Left cardiac atrium (tissue), 4 donors: ENCODE measurements around the gene ARHGAP26. TPM values are rescaled to one million over a fixed set of nuclear protein-coding genes. Genes with fewer than 3 reads are reported as not detected.
A peak's percentile ranks its signal among the peaks of the same experiment; 100 is the strongest.

ENCODE experiments used
- ATAC-seq, 2 donors: fragments of 200-7000 bp; cut with Tn5 transposase; one replicate each; pipeline ENCODE4 v1.9.1; 2020; ENCODE audit warnings: mild to moderate bottlenecking in 2 of 2, moderate library complexity in 2 of 2
- DNase-seq: peaks from one replicate; pipeline ENCODE4 v3.0.0-alpha.2; 2020
- intact Hi-C, 2 donors: fragments of 100-400 bp; cut with DNase I; formaldehyde crosslinking; loops; one replicate each; pipeline versions ENCODE4 v1.14.1 to v1.15.1; 2022 to 2023
- total RNA-seq, 2 donors: library from RNA; stranded (reverse); fragmentation: NEBNext Ultra II Directional; extraction: Animal tissue kit (Norgen Biotek cat#: 25700); gene quantifications; one replicate each; pipeline ENCODE4 v1.2.1, GENCODE V29; 2021
- donor health status: DM: no; HTN: yes; CAD: no.
- donor health status: DM: no; HTN: yes; CAD: no; lungs with severe emphysema.
- donor health status: DM: yes; HTN: yes; CAD: no.
- donor health status: Dilated cardiomyopathy.

The ARHGAP26 gene
- total RNA-seq, 2 donors from 2014 or later = 29.6 to 50.2 TPM

DNA sequence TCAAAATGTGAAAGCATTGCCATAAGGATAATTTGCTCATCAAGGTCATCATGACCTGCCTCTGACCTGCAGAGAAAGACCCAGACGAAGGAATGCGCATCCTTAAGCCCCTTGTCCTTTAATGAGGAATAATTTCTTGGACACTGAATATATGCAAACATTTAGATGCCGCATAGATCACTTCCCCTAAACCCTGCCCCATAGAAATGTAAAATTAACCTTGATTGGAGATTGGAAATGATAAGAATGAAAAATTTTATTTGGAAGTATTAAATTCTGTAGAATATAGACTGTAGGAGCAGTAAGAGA is 233.1 kb downstream of the ARHGAP26 start:
- DNase-seq = no peak

DNA sequence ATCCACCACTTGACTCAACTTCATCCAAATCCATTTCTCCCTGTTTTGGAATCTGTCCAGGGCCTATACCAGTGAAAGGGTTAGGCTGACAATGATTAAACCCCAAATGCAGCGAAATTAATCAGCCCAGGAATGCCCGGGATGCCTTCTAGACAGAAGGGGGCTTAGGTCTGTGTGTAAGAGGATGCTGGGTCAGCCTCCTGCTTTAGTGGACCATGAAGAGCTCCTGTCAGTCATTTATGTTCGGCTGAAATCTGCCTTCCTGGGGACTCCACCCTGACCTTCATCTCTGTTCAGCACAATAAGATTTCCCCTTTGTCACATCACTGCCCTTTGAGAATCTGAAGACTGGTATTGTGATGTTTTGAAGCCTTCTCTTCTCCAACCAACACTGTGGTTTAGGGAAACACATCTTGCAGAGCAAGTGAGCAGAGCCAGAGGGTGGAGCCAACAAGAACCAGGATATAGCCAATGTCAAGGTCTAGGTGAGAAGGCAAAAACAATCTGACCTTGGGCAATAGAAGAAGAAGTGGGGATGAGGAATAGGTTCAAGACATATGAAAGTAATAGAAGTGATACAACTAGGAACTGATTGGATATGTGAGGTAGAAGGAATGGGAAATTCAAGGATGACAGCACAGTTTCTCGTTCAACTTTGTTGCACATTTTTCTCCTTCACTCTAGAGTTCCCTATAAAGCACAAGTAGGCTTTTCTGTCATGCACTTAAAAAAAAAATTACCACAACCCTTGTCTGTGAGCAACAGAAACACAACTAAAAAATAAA is 234.4 kb downstream of the ARHGAP26 start:
- intact Hi-C loops = loop anchor here in 1 of 2 donors (10.0 kb wide), 1 partner anchor 820 kb away; no protein-coding TSS in a partner anchor
- no peak for ATAC-seq

More for the DNA sequence above, 233.1 kb downstream of the ARHGAP26 start:
- intact Hi-C loops = loop anchor here in 1 of 2 donors (2.0 to 10.0 kb wide), 2 partner anchors 398 to 822 kb away; no protein-coding TSS in a partner anchor
- ATAC-seq = no peak

DNA sequence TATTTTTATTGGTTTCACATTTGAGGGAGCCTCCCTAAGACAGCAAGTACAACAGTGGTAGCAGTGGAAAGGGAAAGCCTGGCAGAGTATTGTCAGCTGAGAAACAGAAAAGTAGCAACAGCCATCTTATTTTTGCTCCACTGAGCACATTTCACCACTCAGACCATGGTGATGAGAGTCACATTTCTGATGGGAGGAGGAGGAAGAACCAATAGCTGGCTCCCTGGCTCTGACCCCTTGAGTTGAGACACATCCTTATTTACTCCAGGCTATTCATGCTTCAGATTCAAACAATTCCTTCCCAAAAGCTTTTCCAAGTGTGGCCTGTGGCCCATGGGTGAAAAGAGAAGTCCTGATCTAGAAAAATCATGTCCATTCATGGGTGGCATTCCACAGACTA is 236.3 kb downstream of the ARHGAP26 start:
- intact Hi-C loops = loop anchor here in 1 of 2 donors (10.0 kb wide), 1 partner anchor 818 kb away; no protein-coding TSS in a partner anchor
- DNase-seq (no peak), ATAC-seq (peak in 1 of 2 donors; percentile 40)

More for the DNA sequence above, 234.4 kb downstream of the ARHGAP26 start:
- no peak for DNase-seq

DNA sequence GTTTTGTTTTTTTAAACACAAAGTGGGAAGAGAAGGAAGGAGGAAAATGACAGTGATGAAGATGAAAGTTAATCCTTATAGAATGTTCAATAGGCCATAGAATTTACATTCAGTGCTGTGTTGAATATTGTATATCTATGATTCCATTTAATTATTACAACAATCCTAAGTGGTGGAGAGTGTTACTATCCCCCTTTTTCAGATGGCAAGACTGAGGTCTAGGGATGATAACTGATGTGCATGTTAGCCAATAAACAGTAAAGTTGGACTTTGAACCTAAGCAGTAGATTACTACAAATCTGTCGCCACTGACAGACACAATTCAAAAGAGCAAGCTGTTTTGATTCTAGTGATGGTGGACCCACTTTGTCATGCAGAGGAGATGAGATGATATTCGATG is 237.9 kb downstream of the ARHGAP26 start:
- no peak for DNase-seq
- no peak for ATAC-seq
- intact Hi-C loops = loop anchor here in 1 of 2 donors (10.0 kb wide), 1 partner anchor 817 kb away; no protein-coding TSS in a partner anchor

DNA sequence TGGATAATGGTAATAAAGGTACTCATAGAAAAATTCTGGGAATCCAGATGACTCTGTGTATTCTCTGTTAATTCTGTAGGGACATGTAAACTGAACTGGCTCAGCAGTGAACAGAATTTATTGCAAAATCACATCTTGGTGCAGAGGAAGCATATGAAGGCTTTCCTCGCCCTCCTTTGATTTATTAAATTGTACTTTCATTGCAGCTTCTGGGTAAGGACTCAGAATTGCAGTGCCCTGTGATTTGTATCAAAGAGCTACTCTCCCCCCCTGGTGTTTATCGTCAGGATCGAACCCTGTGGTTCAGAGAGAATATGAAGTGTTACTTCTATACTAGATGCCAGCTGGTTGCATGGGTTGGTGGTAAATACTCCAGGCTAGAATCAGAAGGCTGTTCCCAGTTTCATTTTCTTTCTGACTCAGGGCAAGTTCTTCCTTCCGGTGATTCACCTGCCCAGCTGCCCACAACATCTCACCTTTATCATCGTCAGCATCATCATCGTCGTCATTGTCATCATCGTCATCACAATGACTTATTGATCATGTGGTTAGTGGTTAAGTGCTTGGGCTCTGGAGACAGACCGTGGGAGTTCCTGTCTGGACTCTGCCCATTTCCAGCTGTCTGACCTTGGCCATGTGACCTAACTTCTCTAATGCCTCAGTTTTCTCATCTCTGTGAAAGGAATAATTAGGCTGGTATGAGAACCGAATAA is 238.8 kb downstream of the ARHGAP26 start:
- intact Hi-C loops = loop anchor here in 1 of 2 donors (10.0 kb wide), 1 partner anchor 816 kb away; no protein-coding TSS in a partner anchor
- peak; percentile 25 to 68 for ATAC-seq
- no peak for DNase-seq

DNA sequence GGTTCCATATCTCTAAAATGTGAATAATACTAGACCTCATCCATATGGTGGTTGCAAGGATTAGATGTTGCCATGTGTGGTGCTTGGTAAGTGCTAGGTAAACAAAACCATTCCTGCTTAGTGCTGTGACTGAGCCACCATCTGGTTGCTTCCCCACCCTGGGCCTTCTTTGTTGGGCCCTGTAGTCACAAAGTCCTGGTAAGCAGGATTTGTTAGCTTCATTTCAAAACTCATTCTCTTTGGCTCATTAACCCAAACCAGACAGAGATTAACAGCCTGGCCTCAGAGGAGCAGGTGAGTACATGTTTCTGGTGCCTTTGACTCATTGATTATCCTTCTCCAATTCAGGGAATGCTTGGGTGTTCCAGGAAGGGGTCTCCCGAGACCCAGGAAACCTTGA is 240.2 kb downstream of the ARHGAP26 start:
- intact Hi-C loops = no loop called here
- DNase-seq (no peak), ATAC-seq (no peak)

DNA sequence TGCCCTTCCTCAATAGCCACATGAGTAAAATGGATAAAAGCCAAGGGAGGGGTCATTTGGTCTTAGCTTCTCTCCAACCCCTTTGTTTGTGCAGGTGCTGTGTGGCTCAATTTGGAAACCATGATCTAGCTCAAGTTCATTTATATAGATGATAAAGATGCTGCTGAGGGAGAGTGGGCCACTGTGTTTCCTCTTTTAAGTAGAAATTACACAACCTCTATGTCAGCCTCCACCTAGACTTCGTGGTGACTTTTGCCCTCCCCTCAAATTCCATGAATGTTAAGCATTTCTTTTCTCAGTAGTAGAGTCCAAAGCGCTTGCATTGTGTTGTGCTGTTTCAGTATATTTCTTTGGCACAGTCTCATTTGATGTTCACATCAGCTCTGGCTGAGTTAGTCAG is 241.4 kb downstream of the ARHGAP26 start:
- DNase-seq (no peak), ATAC-seq (no peak)
- intact Hi-C loops = no loop called here

DNA sequence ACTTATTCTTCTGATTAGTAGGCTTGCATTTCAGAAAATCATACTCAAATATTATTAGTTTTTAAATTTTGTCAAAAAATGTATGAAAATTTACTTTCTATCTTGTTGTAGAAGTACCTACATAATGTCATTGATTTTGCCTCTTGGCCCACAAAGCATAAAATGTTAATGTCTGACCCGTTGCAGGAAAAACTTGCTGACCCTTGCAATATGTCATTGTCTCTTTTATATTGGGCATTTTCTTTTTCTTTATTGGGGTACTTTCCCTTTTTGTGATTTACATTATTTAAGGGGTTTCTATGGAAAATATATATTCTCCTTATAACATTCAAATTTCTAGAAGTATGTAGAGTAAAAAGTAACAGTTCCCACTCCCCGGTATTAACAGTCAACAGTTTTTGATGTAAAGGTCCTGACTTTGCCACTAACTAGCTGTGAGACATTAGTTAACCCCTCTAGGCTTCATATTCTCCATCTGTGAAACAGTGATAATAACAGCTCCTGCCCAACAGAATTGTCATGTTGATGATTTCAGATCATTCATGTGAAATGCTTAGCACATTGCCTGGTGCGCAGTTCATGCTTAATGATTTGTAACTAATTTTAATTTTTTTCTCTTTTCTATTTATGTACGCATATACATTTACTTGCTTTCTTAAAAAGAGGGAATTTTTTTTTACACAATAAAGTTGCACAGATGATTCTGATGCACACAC is 243.2 kb downstream of the ARHGAP26 start:
- intact Hi-C loops = no loop called here
- ATAC-seq (no peak), DNase-seq (no peak)

DNA sequence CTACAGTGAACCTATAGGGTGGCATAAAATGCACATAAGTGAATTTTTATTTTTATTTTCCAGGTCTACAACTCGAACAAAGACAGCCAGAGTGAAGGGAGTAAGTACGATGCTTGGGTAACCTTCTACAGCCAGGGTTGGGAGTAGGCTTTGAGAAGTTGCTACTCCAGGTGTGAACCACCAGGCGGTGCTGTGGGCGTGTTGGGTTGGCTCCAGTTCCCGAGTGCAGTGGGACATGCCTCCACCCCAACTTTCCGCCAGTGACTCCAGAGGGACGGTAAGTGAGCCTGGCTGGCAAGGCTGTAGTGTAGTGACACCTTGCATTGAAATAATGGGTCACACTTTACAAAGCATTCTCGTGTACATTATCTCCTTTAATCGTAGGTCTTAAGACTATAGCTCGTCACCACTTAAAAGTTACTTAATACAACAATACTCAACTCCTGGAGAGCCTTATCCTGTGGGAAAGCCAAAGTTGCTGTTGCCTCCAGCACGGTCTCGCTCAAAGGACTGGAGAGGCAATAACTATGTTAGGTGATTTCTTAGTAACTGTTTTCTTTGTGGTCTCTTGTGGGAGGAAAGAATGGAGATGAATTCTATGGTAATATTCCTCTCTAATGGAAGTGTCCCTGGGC is 244.0 kb downstream of the ARHGAP26 start:
- intact Hi-C loops = no loop called here
- ATAC-seq (no peak), DNase-seq (no peak)

DNA sequence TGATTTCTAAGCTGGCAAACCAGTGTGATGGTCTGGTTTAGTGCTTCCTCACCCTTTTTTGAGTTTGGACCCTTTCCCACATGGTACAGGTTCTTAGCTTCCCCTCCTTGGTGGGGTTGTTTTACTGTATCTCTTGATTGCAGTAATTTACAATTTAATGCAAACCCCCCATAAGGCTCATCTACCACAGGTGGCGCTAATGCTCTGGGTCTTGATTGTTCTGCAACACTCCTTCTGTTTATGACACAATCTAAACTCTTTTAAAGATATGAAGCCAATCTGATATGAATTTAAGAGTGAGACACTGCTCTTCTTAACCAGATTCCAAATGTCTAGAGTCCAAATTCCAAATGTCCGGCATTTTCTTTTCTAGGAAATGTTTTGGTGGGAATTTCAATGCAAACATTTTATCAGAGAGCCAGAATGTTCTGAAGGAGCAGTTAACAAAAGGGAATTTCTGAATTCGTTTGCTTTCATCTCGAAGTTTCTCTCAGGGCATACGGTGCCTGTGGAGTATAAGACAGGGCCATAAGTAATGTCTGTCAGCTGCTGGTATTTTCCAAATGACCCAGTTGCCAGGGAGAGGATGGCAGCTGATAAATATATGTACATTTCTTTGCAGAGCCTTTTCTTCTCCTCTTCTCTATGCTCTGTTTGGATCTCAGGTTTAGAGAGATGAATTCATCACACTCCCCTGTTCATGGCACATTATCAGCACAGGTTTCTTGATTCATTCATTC is 246.8 kb downstream of the ARHGAP26 start:
- intact Hi-C loops = no loop called here
- ATAC-seq (no peak), DNase-seq (no peak)

DNA sequence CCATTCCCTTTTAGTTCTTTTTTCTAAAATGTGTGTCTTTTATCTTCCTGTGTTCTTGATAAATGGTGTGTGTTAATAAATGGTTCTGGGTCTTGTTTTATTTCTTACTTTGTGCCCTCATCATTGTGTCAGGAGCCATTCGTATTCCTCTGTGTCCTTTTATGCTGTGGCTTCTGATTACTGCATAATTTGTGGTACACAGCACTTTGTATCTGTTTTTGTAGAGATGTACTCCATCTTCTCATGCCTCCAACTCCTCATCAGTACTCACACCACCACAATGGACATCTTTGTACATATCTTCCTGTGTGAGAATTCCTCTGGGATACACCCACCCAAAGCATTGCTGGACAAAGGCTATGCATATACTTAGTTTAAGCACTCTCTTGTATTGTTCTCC is 247.4 kb downstream of the ARHGAP26 start:
- no peak for ATAC-seq
- DNase-seq = no peak
- intact Hi-C loops = no loop called here

DNA sequence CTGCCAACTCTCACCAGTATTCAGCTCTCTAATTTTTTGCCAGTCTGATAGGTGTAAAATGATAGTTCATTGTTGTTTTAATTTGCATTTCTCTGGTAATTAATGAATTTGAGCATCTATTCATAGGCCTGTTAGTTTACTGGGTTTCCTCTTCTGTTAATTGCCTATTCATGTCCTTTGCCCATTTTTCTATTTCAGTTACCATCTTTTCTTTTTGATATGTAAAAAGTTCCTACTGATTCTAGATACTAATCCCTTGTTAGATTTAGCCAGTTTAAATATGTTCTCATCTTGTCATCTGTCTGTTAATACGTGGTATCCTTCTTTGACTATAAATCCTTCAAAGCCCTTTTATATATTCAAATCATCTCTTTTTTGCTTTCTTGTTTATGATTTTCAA is 247.8 kb downstream of the ARHGAP26 start:
- no peak for DNase-seq
- intact Hi-C loops = no loop called here

DNA sequence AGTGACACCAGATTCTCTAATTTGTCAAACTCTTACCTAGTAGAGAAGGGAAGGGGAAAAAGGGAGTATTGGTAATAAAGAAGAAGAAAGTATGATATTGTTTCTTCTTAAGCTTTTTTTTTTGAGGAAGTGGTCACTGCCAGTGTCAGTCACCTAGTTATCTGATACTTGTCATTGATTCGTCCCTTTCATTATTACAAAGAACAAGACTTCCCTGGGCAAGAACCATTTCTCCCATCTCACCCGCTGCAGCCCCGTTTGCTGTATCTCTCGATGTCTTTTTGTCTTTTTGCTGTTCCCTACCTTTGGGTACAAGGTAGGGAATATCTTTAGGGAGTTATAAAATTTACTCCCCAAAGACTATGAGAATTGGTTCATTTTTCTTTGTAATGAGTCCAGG is 249.0 kb downstream of the ARHGAP26 start:
- DNase-seq (no peak), ATAC-seq (no peak)
- intact Hi-C loops = no loop called here

More for the DNA sequence above, 247.8 kb downstream of the ARHGAP26 start:
- no peak for ATAC-seq

DNA sequence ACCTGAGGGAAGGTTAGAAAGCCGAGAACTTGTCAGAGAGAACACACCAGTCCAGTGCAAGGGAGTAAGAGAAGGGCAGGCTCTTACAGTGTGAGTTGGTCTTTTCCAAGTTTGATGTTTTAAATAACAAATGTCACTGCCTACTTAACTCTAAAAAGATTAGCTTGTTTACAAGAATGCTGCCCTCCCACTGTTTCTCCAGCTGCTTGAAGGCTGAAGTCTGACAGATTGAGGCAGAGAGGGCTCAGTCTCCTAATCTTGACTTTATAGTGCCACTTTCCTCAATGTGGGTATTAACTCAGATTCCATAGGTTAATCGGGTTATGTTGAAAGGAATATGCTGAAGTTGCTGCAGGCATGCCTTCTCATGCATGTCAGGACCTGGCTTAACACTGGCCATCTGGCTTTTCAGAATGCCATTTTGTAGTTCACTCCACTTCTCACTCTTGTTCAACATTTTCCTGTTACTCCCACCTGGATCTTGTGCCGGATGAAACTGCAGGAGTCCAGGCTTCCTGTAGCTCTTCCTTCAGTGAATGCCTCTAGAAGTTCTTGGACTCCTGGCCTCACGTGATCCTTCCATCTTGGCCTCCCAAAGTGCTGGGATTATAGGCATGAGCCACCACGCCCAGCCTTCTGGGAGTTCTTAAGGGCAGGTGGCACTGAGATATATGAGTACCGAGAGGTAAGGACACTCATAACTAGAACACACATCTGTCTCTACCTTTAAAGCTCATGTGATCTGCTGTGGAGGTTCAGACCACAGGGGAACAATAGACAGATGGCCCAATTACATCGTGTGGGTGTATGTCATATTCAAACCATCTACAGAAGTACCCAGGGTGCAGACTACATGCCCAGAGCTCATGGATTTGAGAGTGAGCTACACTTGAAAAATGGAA is 249.7 kb downstream of the ARHGAP26 start:
- DNase-seq (no peak), ATAC-seq (no peak)
- intact Hi-C loops = no loop called here

DNA sequence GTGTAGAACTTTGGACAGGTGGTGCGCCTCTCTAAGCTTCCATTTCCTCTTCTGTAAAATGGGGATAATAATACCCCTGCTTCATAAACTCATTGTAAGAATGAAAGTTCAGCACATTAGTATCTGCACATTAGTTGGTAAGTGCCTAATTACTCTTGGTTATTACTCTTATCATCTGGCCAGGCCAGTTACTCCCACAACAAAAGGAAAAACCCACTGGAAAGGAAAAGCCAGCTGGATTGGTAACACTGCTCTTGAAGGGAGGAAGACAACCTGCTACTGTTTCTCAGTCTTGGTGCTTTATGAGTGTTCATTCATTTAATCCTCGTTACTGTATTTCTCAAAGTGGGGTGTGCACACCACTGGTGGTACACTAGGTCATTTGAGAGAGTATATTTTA is 251.4 kb downstream of the ARHGAP26 start:
- intact Hi-C loops = no loop called here
- ATAC-seq = no peak

DNA sequence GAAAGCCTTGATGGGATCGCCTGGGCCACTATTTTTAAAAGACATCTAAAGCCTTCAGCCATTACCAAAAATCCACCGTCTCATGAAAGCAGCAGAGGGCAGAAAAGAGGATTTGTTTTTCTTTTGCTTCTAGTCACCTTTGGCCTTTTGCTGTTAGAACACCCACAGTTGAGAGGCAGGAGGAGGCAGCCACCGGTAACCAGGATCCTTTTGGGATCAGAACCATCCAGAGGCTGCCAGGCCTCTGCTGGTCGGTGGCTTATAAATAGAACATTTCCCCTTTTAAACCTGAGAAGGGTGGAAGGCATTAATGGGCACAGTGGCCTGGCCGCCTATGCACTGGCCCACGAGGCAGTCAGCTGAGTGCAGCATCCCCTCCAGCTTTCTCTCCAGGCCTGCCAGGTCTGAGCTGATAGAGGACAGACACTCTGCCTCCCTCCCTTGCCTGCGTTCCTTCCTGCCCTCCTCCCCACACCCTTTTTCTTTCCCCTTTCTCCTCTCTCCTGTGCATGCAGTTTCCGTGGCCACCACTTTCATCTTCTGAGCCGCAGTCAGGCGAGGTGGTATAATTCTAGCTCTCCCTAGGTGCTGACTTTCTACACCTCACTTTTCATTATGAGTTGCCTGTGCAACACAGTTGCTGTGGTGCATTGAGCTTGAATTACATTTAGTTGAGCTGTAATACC is 253.4 kb downstream of the ARHGAP26 start:
- ATAC-seq = peak; percentile 94 to 95
- peak; percentile 57 for DNase-seq
- intact Hi-C loops = no loop called here

More for the DNA sequence above, 251.4 kb downstream of the ARHGAP26 start:
- no peak for DNase-seq
